Measurements from ENCODE around the gene NTM.

DNA sequence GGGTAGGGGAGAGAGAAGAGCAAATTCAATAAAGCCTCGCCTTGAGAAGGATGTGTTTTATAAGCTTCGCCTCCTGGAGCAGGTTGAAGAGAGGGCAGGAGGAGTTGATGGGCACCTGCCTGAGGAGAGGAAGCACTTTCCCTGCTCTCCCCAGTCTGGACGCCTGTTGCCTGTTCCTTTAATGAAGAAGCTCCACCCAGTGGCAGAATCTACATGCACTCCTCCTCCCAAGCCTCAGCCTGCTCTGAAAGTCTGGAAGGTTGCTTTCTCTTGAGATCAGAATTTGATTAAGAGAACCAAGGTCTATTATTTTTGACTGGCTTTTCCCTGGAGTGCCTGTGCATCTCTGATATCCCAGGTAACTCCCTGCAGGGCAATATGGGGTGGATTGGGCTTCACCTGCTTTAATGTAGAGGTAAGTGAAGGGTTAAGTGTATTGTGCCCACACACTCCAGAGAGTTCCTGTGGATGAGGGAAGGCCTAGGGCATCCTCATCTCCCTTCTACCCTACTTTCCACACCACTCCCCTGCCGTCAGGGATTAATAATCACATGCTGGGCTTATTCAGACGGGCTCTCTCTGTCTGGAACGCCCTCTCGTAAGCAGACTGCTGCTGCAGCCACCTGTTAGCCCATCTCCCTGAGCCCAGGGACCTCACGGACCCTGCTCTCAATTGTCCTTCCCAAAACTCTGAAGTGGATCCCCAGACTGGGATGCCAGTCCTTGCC is 22.3 kb downstream of the NTM start:
- TF ChIP-seq EZH2 (IDR thresholded peaks at IDR 0.05) (no peak), POLR2AphosphoS5 (IDR thresholded peaks at IDR 0.05; ENCODE audit: borderline replicate concordance, low read depth, low read length) (no peak)
